IPS DF 4.7 (cell line): ENCODE results near the gene CFAP97.
"Not testable (repeated sequence)": the region's sequence is repeated elsewhere in the genome, so short reads cannot be mapped to it uniquely, and the experiment has no call there.

Experiments
- DNase-seq: peaks from one replicate; pipeline ENCODE4 v3.0.0-alpha.2; 2013; ENCODE audit warnings: low spot score; ENCODE audit errors: extremely low read depth

CFAP97 gene

DNA sequence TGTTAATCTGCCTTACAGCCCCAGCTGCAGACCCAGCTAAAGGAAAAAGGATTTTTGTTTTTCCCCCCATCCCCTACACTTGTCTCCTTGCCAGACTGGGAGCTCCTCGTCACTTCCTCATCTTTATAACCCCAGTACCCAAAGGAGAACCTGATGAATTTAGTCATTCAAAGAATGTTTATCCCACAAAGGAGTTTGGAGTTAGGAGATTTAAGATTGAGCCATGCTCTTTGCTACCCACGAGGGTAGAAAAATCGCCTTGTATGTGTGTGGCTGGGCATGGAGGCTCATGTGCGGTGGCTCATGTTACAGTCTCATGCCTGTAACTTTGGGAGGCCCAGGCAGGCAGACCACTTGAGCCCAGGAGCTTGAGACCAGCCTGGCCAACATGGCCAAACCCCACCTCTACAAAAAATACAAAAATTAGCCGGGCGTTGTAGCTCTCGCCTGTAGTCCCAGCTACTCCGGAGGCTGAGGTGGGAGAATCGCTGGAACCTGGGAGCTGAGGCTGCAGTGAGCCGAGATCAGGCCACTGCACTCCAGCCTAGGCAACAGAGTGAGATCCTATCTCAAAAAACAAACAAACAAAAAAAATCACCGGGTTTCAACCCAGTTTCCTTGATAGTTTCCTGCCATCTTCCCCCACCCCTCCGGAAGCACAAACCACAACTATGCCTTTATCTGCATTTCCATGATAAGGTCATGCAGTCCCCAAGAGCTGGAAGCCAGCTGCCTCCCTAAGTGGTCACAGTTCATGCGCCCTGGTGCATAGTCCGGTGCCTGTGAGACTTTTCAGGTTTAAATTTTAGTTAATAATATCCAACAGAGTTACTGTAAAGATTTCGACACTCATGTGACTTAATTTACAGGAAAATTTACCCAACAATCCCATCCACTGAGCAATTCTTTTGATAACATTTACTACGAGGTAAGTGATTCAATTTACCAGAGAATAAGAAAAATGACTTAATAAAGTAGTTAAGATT lies 1.5 kb downstream of the CFAP97 start:
- no peak for DNase-seq

DNA sequence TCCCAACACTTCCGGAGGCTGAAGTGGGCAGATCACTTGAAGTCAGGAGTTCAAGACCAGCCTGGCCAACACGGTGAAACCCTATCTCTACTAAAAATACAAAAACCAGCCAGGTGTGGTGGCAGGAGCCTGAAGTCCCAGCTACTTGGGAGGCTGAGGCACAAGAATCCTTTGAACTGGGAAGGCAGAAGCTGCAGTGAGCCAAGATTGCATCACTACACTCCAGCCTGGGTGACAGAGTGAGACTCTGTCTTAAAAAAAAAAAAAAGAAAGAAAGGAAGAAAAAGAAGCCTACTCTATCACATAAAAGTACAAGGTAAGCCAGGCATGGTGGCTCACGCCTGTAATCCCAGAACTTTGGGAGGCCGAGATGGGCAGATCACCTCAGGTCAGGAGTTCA lies 5.6 kb downstream of the CFAP97 start:
- DNase-seq: not testable (repeated sequence)

GRCh38 chr4:185196437-185196836 lies 7.4 kb downstream of the CFAP97 start:
- no peak for DNase-seq

DNA sequence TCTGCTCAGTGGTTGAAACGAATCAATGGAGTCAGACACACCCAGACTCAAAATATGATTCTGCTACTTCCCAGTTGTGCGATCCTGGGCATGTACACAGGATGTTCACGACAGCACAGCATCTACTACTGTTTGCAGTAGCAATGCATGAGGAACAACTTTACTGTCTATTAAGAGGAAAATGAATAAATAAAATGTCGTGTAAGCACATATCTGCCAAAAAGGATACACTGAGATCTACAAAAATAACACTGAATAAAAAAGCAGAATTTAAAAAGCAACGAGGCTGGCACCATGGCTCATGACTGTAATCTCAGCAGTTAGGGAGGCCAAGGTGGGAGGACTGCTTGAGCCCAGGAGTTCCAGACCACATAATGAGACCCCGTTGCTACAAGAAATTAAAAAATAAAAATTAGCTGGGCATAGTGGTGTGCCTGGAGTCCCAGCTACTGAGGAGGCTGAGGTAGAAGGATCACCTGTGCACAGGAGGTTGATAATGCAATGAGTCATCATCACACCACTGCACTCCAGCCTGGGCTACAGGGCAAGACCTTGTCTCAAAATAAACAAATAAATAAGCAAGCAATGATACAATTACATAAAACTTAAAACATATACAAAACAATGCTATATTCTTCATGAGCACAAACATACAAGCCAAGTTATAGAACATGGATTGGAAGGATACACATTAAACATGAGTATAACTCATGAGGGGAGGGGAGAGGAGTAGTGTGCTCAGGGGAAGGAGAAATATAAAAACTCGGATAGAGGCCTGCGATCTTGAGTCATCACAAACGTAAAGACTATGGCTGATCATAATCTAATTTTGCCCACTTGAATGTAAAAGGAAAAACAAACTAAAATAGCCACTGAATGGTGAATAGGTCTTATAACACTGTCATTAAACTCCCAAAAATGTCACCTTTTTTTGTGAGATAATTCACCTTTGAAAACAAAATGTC lies 8.6 kb downstream of the CFAP97 start:
- DNase-seq: no peak

DNA sequence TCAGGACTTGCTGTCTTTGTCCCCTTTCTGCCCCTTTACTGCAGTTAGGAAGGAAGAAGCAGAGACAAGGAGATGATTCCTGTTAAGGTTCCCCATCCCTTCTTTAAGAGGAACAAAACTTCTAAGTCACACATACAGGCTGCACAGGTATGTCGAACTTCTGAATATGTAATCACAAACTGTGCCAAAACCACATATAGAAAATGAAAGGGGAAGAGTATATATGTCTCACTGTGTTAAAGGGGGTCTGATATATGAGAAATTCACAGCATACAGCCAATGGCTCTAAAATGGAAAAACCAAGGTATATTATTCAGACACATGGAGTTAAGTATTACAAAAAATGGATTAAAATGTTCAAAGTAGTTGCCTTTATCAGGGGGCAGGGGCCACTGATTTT lies 11.7 kb downstream of the CFAP97 start:
- DNase-seq: no peak

DNA sequence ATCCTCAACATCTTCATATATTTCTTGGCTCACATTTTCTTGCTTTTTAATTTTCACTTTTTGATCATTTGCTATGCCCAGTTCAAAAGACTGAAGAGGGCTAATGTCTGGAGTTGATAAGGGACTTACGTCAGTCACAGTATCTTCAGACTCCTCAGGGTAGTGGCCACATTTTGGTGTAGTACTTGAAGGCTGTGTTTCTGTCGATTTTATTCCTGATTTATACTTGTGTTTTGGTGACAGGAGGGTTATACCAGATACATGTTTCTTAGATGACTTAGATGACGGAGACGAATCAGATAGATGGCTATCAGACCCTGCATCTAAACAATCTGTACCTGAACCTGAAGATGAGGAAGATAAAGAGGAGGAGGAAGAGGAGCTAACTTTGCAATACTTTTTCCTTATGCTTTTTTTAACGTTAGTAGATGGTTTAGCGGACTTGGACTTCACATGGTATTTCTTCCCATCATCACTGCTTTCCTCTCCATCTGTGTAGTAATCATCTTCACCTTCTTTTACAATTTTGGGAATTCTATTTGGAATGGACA lies 13.4 kb downstream of the CFAP97 start:
- DNase-seq: no peak

DNA sequence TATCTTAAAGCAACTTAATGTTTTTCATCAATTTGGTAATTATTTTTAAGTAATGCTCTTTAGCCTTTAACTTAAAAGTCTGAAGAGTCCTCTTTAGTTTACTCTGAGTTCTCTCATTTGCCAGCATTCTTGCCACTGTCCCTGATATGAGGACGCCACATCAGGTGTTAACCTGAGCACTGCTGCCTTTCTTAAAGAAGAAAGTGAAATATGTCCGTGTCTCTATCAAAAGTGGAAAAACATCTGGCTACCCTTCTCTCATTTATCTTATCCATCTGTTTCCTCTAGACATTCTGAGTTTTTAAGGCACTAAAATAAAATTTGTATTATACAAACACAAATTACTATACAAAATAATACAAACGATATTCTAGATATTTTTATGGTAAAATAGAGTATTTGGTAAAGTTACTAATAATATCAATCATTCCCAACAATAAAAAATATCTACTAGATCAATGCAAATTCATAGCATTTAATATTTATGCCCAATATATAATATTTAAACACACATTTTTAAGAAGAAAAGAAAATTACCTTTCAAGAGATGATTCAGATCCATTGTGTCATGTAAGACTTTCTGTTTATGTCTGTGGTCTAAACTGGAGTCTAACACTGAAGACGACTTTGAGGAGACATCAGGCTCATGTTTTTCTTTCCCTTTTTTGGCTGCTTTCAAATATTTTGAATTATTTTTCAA lies 14.0 kb downstream of the CFAP97 start:
- no peak for DNase-seq

GRCh38 chr4:185186769-185187168 lies 17.0 kb downstream of the CFAP97 start:
- DNase-seq: no peak

- no peak for DNase-seq
These were observed 20.0 kb downstream of the CFAP97 start for GRCh38 chr4:185183622-185184281.

GRCh38 chr4:185182239-185182638 lies 21.6 kb downstream of the CFAP97 start:
- DNase-seq: no peak

GRCh38 chr4:185179488-185179887 lies 24.3 kb downstream of the CFAP97 start:
- no peak for DNase-seq

- no peak for DNase-seq
These were observed 32.3 kb downstream of the CFAP97 start for GRCh38 chr4:185171373-185172071.

- DNase-seq: no peak
These were observed 36.6 kb downstream of the CFAP97 start for GRCh38 chr4:185167234-185167633.

DNA sequence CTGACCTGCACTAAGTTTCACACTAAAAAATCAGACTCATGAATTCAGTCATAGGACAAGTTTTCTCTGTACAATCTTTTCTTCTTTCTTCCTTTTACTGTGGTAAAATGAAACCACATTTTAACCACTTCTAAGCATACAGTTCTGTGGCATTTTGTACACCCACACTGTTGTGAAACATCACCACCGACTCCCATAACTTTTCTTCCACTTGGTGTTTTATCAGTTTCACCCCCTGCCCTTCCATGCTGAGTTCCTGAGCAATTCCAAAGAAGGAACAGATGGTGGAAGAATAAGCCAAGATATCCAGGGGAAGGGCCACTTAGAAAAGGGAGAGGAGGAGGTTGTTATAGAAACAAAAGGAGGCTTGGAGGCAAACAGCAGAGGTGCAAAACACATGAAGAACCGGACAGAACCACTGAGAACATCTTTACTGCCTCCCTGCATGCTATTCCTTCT lies 38.2 kb downstream of the CFAP97 start:
- DNase-seq: no peak

GRCh38 chr4:185151296-185151695 lies 52.5 kb downstream of the CFAP97 start:
- DNase-seq: no peak

DNA sequence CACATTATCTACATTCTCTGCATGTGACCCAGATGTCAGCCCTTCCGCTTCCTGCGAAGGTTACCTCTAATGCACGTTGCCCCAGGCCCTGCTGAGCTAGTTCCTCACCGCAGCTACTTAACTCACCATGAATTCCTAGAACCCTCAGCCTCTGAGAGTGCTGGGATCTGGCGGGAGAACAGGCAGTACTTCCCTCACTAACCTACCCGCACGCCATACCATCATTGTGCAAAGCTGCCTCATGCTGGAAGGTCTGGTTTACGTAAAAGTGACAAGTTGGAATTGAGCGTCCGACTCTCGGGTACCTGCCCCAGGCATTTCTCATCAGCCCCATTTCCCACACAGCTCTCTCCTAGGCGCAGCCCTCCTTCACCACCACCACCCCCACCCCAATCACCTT lies 54.4 kb downstream of the CFAP97 start:
- no peak for DNase-seq

DNA sequence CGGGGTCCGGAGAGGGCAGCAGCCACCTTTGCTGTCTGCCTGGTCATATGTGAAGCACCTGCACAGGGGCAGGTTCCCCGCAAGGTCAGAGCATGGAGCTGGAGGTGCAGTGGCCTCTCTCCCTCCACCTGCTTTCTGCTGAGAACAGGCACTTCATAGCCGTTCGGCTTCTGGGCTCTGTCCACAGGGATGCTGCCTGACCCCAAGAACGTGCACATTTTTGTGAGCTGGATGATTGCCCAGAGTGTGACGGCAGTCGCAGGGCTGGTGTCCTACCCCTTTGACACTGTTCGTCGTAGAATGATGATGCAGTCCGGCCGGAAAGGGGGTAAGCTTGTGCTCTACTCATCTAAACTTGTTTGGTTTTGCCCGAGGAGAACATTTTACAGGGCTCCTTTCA lies 58.2 kb downstream of the CFAP97 start:
- DNase-seq: no peak

DNA sequence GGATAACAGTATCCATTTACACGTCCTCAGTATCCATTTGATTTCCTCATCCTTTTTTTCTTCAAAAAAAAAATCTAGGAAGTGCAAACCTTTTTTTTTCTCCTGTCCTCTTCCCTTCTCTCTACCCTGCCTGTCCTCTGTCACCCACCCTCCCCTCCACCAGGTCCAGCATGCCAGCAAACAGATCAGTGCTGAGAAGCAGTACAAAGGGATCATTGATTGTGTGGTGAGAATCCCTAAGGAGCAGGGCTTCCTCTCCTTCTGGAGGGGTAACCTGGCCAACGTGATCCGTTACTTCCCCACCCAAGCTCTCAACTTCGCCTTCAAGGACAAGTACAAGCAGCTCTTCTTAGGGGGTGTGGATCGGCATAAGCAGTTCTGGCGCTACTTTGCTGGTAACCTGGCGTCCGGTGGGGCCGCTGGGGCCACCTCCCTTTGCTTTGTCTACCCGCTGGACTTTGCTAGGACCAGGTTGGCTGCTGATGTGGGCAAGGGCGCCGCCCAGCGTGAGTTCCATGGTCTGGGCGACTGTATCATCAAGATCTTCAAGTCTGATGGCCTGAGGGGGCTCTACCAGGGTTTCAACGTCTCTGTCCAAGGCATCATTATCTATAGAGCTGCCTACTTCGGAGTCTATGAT lies 59.1 kb downstream of the CFAP97 start:
- no peak for DNase-seq

DNA sequence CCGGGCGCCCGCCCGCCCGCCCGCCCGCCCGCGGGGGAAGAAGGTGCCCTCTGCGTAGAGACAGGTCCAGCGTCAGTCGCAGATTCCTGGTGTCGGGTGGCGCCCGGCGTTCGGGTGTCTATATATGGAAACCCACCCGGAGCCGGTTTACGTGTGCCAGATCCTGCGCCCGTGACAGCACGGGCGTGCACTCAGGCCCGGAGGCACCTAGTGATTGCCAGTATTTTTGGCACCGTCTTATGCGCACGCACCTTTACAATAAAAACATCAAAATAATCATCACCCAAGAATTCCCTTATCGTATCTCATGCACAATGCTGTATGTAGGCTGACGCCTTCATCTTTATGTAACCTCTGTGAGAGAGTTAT lies 60.2 kb downstream of the CFAP97 start:
- DNase-seq: no peak
